ENCODE measurements around the gene USF1. TPM values are rescaled to one million over a fixed set of nuclear protein-coding genes. Genes with fewer than 3 reads are reported as not detected.

Gene USF1
- total RNA-seq, 5 donors from 2014 or later (not counting 1 experiment from before 2014, with no cell fraction given), result 65.4 to 96.1 (median 92.2) TPM

DNA sequence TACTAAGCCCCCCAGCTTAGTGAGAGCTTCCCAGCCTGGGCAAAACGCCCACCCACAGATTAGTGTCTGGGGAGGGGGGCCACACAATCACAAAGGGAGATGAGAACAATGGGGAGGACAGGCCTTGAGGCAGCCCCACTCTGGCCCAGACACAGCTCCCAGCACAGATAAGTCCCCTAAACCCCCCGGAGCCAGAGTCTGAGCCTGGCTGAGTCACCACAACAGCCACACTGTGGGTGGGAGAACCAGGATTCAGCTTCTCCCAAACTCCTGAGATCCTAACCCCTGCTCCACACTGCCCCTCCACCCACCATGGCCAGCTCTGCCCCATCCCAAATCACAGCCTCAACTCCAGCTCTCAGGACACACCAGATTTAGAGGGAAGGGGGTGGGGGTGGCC is 39.4 kb upstream of the USF1 start:
- DNase-seq (no peak), ATAC-seq (replicated peaks in 1 of 4) (no peak)
- no peaks in the 10 kb centered on the region for H3K4me1 ChIP-seq (ENCODE audit: control insufficient read depth in 1 of 2, extremely low read depth in 1 of 2, insufficient read depth in 2 of 2, low read length in 2 of 2)
- Mint-ChIP-seq H3K27me3 (no peaks in the 10 kb centered on the region), H3K4me1 (peaks cover 0 to 1% (median 0%) of the 10 kb centered on the region in 3 donors), H3K9me3 (no peaks in the 10 kb centered on the region), H3K4me3 (no peak overlapping the region), H3K36me3 (no peaks in the 10 kb centered on the region), H3K27ac (no peak overlapping the region)
- no peak overlapping the region for H3K27ac ChIP-seq (ENCODE audit: low read length)
- no peaks in the 10 kb centered on the region for H3K9me3 ChIP-seq
- H3K4me3 ChIP-seq (ENCODE audit: control insufficient read depth in 1 of 2, extremely low read depth in 1 of 2, low read length in 1 of 2), result no peak overlapping the region
- ChIA-PET POLR2A (interaction anchor here in 1 of 2 donors (0.6 kb wide), 1 partner anchor 81 kb away, joined by 7 read pairs; the partner anchor contains the start of gene PPOX), CTCF (interaction anchor here (0.6 kb wide), 2 partner anchors 57 to 95 kb away, joined by 3 read pairs; no protein-coding TSS in a partner anchor)
- peaks cover 0 to 5% of the 10 kb centered on the region in 2 experiments for H3K27me3 ChIP-seq (replicated peaks in 1 of 2; ENCODE audit: control insufficient read depth in 2 of 2, extremely low read depth in 1 of 2, insufficient read depth in 2 of 2, low read length in 1 of 2)
- no peaks in the 10 kb centered on the region for H3K36me3 ChIP-seq (ENCODE audit: control insufficient read depth in 2 of 2, extremely low read depth in 1 of 2, insufficient read depth in 1 of 2, low read length in 1 of 2)
- WGBS (ENCODE audit: insufficient coverage), result 60% methylated on average over 1 of the region's 2 CpGs

DNA sequence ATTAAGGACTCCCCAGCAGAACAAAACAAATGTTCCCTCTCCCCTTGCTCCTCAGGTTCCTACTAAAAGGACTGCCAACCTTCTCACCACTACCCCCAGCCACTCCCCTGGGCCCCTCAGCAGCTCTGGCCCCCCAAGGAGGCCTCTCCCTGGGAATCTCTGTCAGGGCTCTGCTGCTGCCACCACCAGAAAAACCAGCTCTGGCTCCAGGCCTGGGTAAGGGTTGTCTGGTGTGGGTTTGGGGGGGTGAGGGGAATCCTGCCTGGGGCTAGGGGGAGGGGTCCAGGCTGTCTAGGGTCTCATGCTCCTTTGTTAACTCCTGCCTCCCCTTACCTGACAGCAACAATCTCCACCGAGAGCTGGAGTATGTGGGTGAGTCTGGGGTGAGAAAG is 38.8 kb upstream of the USF1 start:
- Mint-ChIP-seq H3K4me3 (no peak overlapping the region), H3K36me3 (no peaks in the 10 kb centered on the region), H3K4me1 (no peaks in the 10 kb centered on the region), H3K9me3 (no peaks in the 10 kb centered on the region), H3K27ac (no peak overlapping the region), H3K27me3 (no peaks in the 10 kb centered on the region)
- ATAC-seq (replicated peaks in 1 of 4), result no peak
- no peaks in the 10 kb centered on the region for H3K36me3 ChIP-seq (ENCODE audit: control insufficient read depth in 2 of 2, extremely low read depth in 1 of 2, insufficient read depth in 1 of 2, low read length in 1 of 2)
- H3K4me1 ChIP-seq (ENCODE audit: control insufficient read depth in 1 of 2, extremely low read depth in 1 of 2, insufficient read depth in 2 of 2, low read length in 2 of 2), result no peaks in the 10 kb centered on the region
- POLR2A ChIA-PET, result no interaction called here
- H3K4me3 ChIP-seq (ENCODE audit: control insufficient read depth in 1 of 2, extremely low read depth in 1 of 2, low read length in 1 of 2), result no peak overlapping the region
- CTCF ChIA-PET, result interaction anchor here (0.6 to 0.8 kb wide), 3 partner anchors 11 to 94 kb away, joined by 3 to 13 read pairs (median 3); no protein-coding TSS in a partner anchor
- WGBS (ENCODE audit: insufficient coverage), result no CpG with 5 or more reads among the region's 1 CpG
- no peaks in the 10 kb centered on the region for H3K9me3 ChIP-seq
- no peak overlapping the region for H3K27ac ChIP-seq (ENCODE audit: low read length)
- DNase-seq, result no peak
- H3K27me3 ChIP-seq (replicated peaks in 1 of 2; ENCODE audit: control insufficient read depth in 2 of 2, extremely low read depth in 1 of 2, insufficient read depth in 2 of 2, low read length in 1 of 2), result peaks cover 0 to 5% of the 10 kb centered on the region in 2 experiments

DNA sequence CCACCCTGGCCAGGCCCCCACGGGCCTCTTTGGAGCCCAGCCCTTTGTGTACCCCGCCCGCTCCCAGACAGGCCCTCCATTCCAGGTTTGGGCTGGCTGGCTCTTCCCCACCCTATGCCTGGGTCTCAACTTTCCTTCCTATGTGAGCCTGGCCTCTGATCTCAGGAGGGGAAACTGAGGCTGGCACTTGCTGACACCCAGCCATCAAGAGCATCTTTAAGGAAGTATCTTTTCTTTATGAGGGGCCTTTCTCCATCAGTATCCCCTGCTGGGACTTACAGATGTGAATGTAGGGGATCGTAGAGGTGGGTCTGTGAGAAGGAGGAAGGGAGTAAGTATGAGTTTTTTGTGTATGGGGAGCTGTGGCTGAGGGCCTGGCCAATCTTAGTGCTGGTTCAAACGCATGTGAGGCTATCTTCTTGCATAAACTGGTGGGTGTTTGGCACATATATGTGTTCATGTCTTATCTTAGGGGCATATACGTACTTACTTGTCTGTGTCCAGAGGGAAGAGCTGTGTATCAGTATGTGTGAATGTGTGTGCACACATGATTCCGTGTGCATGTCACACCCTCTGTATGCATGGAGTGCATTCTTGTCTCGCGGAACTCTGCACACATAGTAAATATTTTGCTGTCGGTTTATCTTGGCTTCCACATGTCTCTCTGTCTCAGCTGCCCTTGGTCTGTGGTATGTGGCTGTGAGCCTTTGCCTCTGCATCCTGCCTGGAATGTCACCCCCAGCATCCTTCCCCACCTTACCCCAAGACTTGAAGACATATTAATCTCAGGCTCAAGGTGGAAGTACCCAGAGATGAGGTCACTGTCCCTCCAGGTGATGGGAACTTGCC is 38.2 kb upstream of the USF1 start:
- WGBS (ENCODE audit: insufficient coverage), result 80% methylated on average over 5 of the region's 10 CpGs
- H3K27me3 Mint-ChIP-seq, result no peaks in the 10 kb centered on the region

GRCh38 chr1:161082996-161083747 is 37.4 kb upstream of the USF1 start:
- no peak overlapping the region for H3K4me3 ChIP-seq (ENCODE audit: control insufficient read depth in 1 of 2, extremely low read depth in 1 of 2, low read length in 1 of 2)
- Mint-ChIP-seq H3K27ac (no peak overlapping the region), H3K27me3 (no peaks in the 10 kb centered on the region), H3K36me3 (no peaks in the 10 kb centered on the region), H3K4me1 (no peaks in the 10 kb centered on the region), H3K9me3 (no peaks in the 10 kb centered on the region), H3K4me3 (no peak overlapping the region)
- no peaks in the 10 kb centered on the region for H3K36me3 ChIP-seq (ENCODE audit: control insufficient read depth in 2 of 2, extremely low read depth in 1 of 2, insufficient read depth in 1 of 2, low read length in 1 of 2)
- peaks cover 0 to 5% of the 10 kb centered on the region in 2 experiments for H3K27me3 ChIP-seq (replicated peaks in 1 of 2; ENCODE audit: control insufficient read depth in 2 of 2, extremely low read depth in 1 of 2, insufficient read depth in 2 of 2, low read length in 1 of 2)
- POLR2A ChIA-PET, result no interaction called here
- DNase-seq, result peak in 4 of 35 experiments; percentile 17 to 54 (median 22)
- no peak for ATAC-seq (replicated peaks in 1 of 4)
- no peaks in the 10 kb centered on the region for H3K4me1 ChIP-seq (ENCODE audit: control insufficient read depth in 1 of 2, extremely low read depth in 1 of 2, insufficient read depth in 2 of 2, low read length in 2 of 2)
- CTCF ChIA-PET, result interaction anchor here in 1 of 2 donors (0.8 kb wide), 1 partner anchor 13 kb away, joined by 3 read pairs; no protein-coding TSS in a partner anchor
- no peaks in the 10 kb centered on the region for H3K9me3 ChIP-seq
- no peak overlapping the region for H3K27ac ChIP-seq (ENCODE audit: low read length)
- 87% methylated on average over 7 of the region's 8 CpGs for WGBS (ENCODE audit: insufficient coverage)

More for the DNA sequence above, 38.2 kb upstream of the USF1 start:
- Mint-ChIP-seq H3K4me3 (no peak overlapping the region), H3K4me1 (no peaks in the 10 kb centered on the region), H3K36me3 (no peaks in the 10 kb centered on the region), H3K27ac (no peak overlapping the region), H3K9me3 (no peaks in the 10 kb centered on the region)
- no peak for DNase-seq
- Histone ChIP-seq H3K9me3 (no peaks in the 10 kb centered on the region), H3K4me1 (ENCODE audit: control insufficient read depth in 1 of 2, extremely low read depth in 1 of 2, insufficient read depth in 2 of 2, low read length in 2 of 2) (no peaks in the 10 kb centered on the region), H3K36me3 (ENCODE audit: control insufficient read depth in 2 of 2, extremely low read depth in 1 of 2, insufficient read depth in 1 of 2, low read length in 1 of 2) (no peaks in the 10 kb centered on the region), H3K27ac (ENCODE audit: low read length) (no peak overlapping the region), H3K4me3 (ENCODE audit: control insufficient read depth in 1 of 2, extremely low read depth in 1 of 2, low read length in 1 of 2) (no peak overlapping the region), H3K27me3 (replicated peaks in 1 of 2; ENCODE audit: control insufficient read depth in 2 of 2, extremely low read depth in 1 of 2, insufficient read depth in 2 of 2, low read length in 1 of 2) (peaks cover 0 to 5% of the 10 kb centered on the region in 2 experiments)
- ChIA-PET POLR2A (no interaction called here), CTCF (interaction anchor here in 1 of 2 donors (0.6 to 0.8 kb wide), 2 partner anchors 10 to 11 kb away, joined by 3 to 13 read pairs; no protein-coding TSS in a partner anchor)
- no peak for ATAC-seq (replicated peaks in 1 of 4)

- no peak overlapping the region for H3K27ac Mint-ChIP-seq
- POLR2A ChIA-PET, result no interaction called here
- WGBS (ENCODE audit: insufficient coverage), result no CpG with 5 or more reads among the region's 2 CpGs
These were observed 36.7 kb upstream of the USF1 start for GRCh38 chr1:161082483-161082882.

DNA sequence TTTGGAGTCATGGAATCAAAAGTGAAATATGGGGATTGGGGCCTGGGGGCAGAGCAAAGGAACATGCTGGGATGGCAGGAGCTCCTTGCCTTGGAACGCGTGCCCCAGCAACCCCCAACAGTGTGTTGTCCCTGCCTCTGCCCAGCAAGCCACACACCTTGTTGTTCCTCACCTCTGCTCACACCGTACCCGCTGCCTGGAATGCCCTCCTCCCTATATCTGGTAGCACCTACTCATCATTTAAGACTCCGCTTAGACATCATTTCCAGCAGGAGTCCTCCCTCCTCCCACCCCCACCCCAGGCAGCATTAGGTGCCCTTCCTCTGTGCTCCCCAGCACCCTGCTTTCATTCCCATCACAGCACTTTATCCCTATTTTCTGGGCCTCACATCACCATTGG is 35.7 kb upstream of the USF1 start:
- no peaks in the 10 kb centered on the region for H3K36me3 Mint-ChIP-seq
- no peak overlapping the region for H3K4me3 Mint-ChIP-seq
- H3K27ac Mint-ChIP-seq, result no peak overlapping the region
- H3K36me3 ChIP-seq (ENCODE audit: control insufficient read depth in 2 of 2, extremely low read depth in 1 of 2, insufficient read depth in 1 of 2, low read length in 1 of 2), result no peaks in the 10 kb centered on the region
- 78% methylated on average over 5 of the region's 5 CpGs for WGBS (ENCODE audit: insufficient coverage)
- H3K4me3 ChIP-seq (ENCODE audit: control insufficient read depth in 1 of 2, extremely low read depth in 1 of 2, low read length in 1 of 2), result no peak overlapping the region
- no peaks in the 10 kb centered on the region for H3K27me3 Mint-ChIP-seq
- no peaks in the 10 kb centered on the region for H3K4me1 ChIP-seq (ENCODE audit: control insufficient read depth in 1 of 2, extremely low read depth in 1 of 2, insufficient read depth in 2 of 2, low read length in 2 of 2)
- POLR2A ChIA-PET, result no interaction called here
- H3K27me3 ChIP-seq (replicated peaks in 1 of 2; ENCODE audit: control insufficient read depth in 2 of 2, extremely low read depth in 1 of 2, insufficient read depth in 2 of 2, low read length in 1 of 2), result peaks cover 0 to 5% of the 10 kb centered on the region in 2 experiments
- CTCF ChIA-PET, result no interaction called here
- no peak overlapping the region for H3K27ac ChIP-seq (ENCODE audit: low read length)
- no peaks in the 10 kb centered on the region for H3K9me3 ChIP-seq
- no peaks in the 10 kb centered on the region for H3K4me1 Mint-ChIP-seq
- no peaks in the 10 kb centered on the region for H3K9me3 Mint-ChIP-seq
- DNase-seq, result no peak
- no peak for ATAC-seq (replicated peaks in 1 of 4)

More at GRCh38 chr1:161082483-161082882, 36.7 kb upstream of the USF1 start:
- Mint-ChIP-seq H3K27me3 (no peaks in the 10 kb centered on the region), H3K9me3 (no peaks in the 10 kb centered on the region), H3K36me3 (no peaks in the 10 kb centered on the region), H3K4me3 (no peak overlapping the region), H3K4me1 (no peaks in the 10 kb centered on the region)
- peaks cover 0 to 5% of the 10 kb centered on the region in 2 experiments for H3K27me3 ChIP-seq (replicated peaks in 1 of 2; ENCODE audit: control insufficient read depth in 2 of 2, extremely low read depth in 1 of 2, insufficient read depth in 2 of 2, low read length in 1 of 2)
- H3K4me1 ChIP-seq (ENCODE audit: control insufficient read depth in 1 of 2, extremely low read depth in 1 of 2, insufficient read depth in 2 of 2, low read length in 2 of 2), result no peaks in the 10 kb centered on the region
- ATAC-seq (replicated peaks in 1 of 4) (no peak), DNase-seq (no peak)
- H3K36me3 ChIP-seq (ENCODE audit: control insufficient read depth in 2 of 2, extremely low read depth in 1 of 2, insufficient read depth in 1 of 2, low read length in 1 of 2), result no peaks in the 10 kb centered on the region
- no peak overlapping the region for H3K27ac ChIP-seq (ENCODE audit: low read length)
- no peaks in the 10 kb centered on the region for H3K9me3 ChIP-seq
- no peak overlapping the region for H3K4me3 ChIP-seq (ENCODE audit: control insufficient read depth in 1 of 2, extremely low read depth in 1 of 2, low read length in 1 of 2)
- CTCF ChIA-PET, result interaction anchor here in 1 of 2 donors (0.8 kb wide), 1 partner anchor 14 kb away, joined by 3 read pairs; no protein-coding TSS in a partner anchor
